Measurements from ENCODE around the gene GM2A. TPM values are rescaled to one million over a fixed set of nuclear protein-coding genes. Genes with fewer than 3 reads are reported as not detected.

GM2A gene
- total RNA-seq, 1 donor from 2014 or later: 35.4 TPM

DNA sequence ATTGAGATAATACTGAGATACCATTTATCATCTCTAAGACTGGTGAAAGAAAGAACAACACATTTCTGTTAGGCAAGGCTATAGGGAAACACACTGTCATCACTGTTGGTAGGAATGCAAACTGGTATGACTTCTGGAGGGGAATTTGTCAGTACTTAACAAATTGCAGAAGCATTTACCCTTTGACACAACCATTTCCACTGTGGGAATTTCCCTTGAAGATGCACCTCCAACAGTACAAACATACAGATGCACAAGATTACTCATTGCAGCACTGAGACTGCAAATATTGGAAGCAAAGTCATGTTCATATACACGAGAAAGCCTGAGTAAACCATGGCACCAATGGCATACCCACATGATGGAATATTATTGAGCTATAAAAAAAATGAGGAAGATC is 17.6 kb downstream of the GM2A start:
- no peaks in the 10 kb centered on the region for H3K9me3 ChIP-seq (replicated peaks)
- no peak overlapping the region for H3K27ac ChIP-seq (replicated peaks)
- H3K4me3 ChIP-seq: no peak overlapping the region
- intact Hi-C loops (cut with micrococcal nuclease): no loop called here
- no peaks in the 10 kb centered on the region for H3K4me1 ChIP-seq
- no peak for DNase-seq
- TF ChIP-seq, protein P1, sequence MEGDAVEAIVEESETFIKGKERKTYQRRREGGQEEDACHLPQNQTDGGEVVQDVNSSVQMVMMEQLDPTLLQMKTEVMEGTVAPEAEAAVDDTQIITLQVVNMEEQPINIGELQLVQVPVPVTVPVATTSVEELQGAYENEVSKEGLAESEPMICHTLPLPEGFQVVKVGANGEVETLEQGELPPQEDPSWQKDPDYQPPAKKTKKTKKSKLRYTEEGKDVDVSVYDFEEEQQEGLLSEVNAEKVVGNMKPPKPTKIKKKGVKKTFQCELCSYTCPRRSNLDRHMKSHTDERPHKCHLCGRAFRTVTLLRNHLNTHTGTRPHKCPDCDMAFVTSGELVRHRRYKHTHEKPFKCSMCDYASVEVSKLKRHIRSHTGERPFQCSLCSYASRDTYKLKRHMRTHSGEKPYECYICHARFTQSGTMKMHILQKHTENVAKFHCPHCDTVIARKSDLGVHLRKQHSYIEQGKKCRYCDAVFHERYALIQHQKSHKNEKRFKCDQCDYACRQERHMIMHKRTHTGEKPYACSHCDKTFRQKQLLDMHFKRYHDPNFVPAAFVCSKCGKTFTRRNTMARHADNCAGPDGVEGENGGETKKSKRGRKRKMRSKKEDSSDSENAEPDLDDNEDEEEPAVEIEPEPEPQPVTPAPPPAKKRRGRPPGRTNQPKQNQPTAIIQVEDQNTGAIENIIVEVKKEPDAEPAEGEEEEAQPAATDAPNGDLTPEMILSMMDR (IDR thresholded peaks at IDR 0.05; ENCODE audit: borderline replicate concordance): no peak
- H3K36me3 ChIP-seq: peaks cover 40% of the 10 kb centered on the region
- H3K27me3 ChIP-seq (ENCODE audit: low read depth): no peaks in the 10 kb centered on the region

GRCh38 chr5:151271336-151271735 is 18.4 kb downstream of the GM2A start:
- intact Hi-C loops (cut with micrococcal nuclease): no loop called here
- H3K4me1 ChIP-seq: no peaks in the 10 kb centered on the region
- DNase-seq: no peak

DNA sequence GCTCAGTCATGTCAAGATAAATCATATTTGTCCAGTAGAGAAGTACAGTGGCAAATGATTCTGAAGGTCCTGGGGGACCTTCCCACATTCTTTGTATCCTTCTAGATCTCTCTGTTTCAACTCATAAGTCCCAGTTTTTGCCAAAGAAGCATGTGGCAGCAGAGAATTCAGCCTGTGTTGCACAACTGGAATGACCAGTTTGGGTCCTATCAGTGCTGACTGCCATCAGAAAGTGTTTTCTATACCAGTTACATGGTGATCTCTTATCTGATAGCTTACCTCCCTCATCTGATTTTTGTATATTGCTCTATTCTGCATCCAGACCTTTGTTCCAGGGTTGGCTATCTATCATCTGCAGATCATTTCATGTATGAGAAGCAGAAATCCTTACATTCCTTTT is 21.7 kb downstream of the GM2A start:
- H3K4me3 ChIP-seq: no peak overlapping the region
- no peaks in the 10 kb centered on the region for H3K27me3 ChIP-seq (ENCODE audit: low read depth)
- H3K27ac ChIP-seq (replicated peaks): no peak overlapping the region
- no peaks in the 10 kb centered on the region for H3K9me3 ChIP-seq (replicated peaks)
- H3K4me1 ChIP-seq: no peaks in the 10 kb centered on the region
- H3K36me3 ChIP-seq: peaks cover 7% of the 10 kb centered on the region
- no peak for DNase-seq
- TF ChIP-seq, protein P1 (IDR thresholded peaks at IDR 0.05; ENCODE audit: borderline replicate concordance): no peak
- intact Hi-C loops (cut with micrococcal nuclease): no loop called here

More at GRCh38 chr5:151271336-151271735, 18.4 kb downstream of the GM2A start:
- H3K27ac ChIP-seq (replicated peaks): no peak overlapping the region
- peaks cover 40% of the 10 kb centered on the region for H3K36me3 ChIP-seq
- no peaks in the 10 kb centered on the region for H3K9me3 ChIP-seq (replicated peaks)
- TF ChIP-seq, protein P1 (IDR thresholded peaks at IDR 0.05; ENCODE audit: borderline replicate concordance): no peak
- H3K27me3 ChIP-seq (ENCODE audit: low read depth): no peaks in the 10 kb centered on the region
- no peak overlapping the region for H3K4me3 ChIP-seq

GRCh38 chr5:151275803-151276202 is 22.8 kb downstream of the GM2A start:
- Histone ChIP-seq H3K4me1 (no peaks in the 10 kb centered on the region), H3K4me3 (no peak overlapping the region), H3K27me3 (ENCODE audit: low read depth) (no peaks in the 10 kb centered on the region), H3K36me3 (no peaks in the 10 kb centered on the region), H3K27ac (replicated peaks) (no peak overlapping the region), H3K9me3 (replicated peaks) (no peaks in the 10 kb centered on the region)
- no peak for DNase-seq
- intact Hi-C loops (cut with micrococcal nuclease): no loop called here
- TF ChIP-seq, protein P1 (IDR thresholded peaks at IDR 0.05; ENCODE audit: borderline replicate concordance): no peak

DNA sequence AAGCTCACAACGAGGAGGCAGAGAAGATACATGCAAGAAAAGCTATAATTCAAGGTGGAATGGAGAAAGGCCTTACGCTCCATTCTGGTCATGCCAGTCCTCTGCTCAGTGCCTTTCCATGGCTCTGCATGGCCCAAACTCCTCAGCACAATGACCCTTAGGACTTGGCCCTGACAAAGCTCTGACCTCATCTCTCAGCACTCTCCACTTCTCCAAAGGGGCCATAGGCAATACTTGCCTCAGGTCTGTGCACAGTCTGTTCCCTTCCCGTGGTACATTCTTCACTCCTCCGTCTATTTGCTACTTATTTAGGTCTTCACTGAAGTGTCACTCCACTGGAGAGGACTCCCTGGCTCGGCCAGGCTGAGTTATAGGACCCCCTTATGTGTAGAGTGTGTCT is 25.9 kb downstream of the GM2A start:
- Histone ChIP-seq H3K36me3 (no peaks in the 10 kb centered on the region), H3K4me1 (no peaks in the 10 kb centered on the region), H3K27me3 (ENCODE audit: low read depth) (peaks cover under 1% of the 10 kb centered on the region), H3K27ac (replicated peaks) (no peak overlapping the region), H3K9me3 (replicated peaks) (no peaks in the 10 kb centered on the region), H3K4me3 (no peak overlapping the region)
- no peak for DNase-seq
- intact Hi-C loops (cut with micrococcal nuclease): no loop called here
- TF ChIP-seq, protein P1 (IDR thresholded peaks at IDR 0.05; ENCODE audit: borderline replicate concordance): no peak

DNA sequence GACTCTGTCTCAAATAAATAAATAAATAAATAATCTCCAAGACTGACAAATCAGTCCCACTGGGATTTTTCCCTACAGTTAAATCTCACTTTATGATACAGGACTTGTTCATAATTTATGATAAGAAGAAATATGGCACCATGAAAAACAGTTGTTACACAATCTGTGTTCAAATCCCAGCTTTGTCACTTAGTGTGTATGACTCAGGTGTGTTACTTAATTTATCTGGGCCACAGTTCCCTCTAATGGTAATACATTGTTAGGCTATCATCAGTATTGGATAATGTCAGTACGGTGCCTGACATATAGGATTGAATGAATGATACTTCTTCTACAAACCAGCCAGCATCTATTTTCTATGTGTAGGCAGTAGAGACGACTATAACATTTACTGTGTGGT is 27.5 kb downstream of the GM2A start:
- intact Hi-C loops (cut with micrococcal nuclease): no loop called here

More for the DNA sequence above, 27.5 kb downstream of the GM2A start:
- no peak for DNase-seq
- no peak overlapping the region for H3K27ac ChIP-seq (replicated peaks)
- H3K4me3 ChIP-seq: no peak overlapping the region
- no peaks in the 10 kb centered on the region for H3K9me3 ChIP-seq (replicated peaks)
- TF ChIP-seq, protein P1 (IDR thresholded peaks at IDR 0.05; ENCODE audit: borderline replicate concordance): no peak
- no peaks in the 10 kb centered on the region for H3K4me1 ChIP-seq
- peaks cover 5% of the 10 kb centered on the region for H3K27me3 ChIP-seq (ENCODE audit: low read depth)
- H3K36me3 ChIP-seq: no peaks in the 10 kb centered on the region

Data from left ventricle myocardium inferior (tissue), 1 donor.